H1 (cell line): ENCODE measurements around the gene CST7.
"Not testable (repeated sequence)": the region's sequence is repeated elsewhere in the genome, so short reads cannot be mapped to it uniquely, and the experiment has no call there.

ENCODE experiments used
- CTCF ChIP-seq, 3 experiments: IDR thresholded peaks; 1 replicate in 2 of 3; 2 replicates in 1 of 3; pipeline versions ENCODE4 v1.5.1 to v1.6.1; 2011; ENCODE audit warnings: low read length in 3 of 3, mild to moderate bottlenecking in 3 of 3, inconsistent platforms in 2 of 3, low read depth in 1 of 3, moderate library complexity in 1 of 3; ENCODE audit not compliant: insufficient read depth in 1 of 3; ENCODE audit errors: control extremely low read depth in 1 of 3
- EP300 ChIP-seq, 2 experiments: IDR thresholded peaks; 1 replicate in 1 of 2; 2 replicates in 1 of 2; pipeline ENCODE4 v1.6.1; 2011 to 2012; ENCODE audit warnings: low read depth in 2 of 2, low read length in 2 of 2, mild to moderate bottlenecking in 2 of 2, borderline replicate concordance in 1 of 2, inconsistent platforms in 1 of 2, moderate library complexity in 1 of 2
- EZH2 ChIP-seq: fragments of 200-600 bp; sonication (generic); IDR thresholded peaks from 2 replicates; pipeline ENCODE4 v1.7.1; 2012; ENCODE audit warnings: low read depth, mild to moderate bottlenecking, moderate library complexity, low read length, inconsistent platforms; ENCODE audit not compliant: severe bottlenecking
- MAX ChIP-seq: IDR thresholded peaks from 2 replicates; pipeline ENCODE4 v1.6.1; 2012; ENCODE audit warnings: inconsistent platforms
- POLR2AphosphoS5 ChIP-seq: IDR thresholded peaks from 2 replicates; pipeline ENCODE4 v1.6.1; 2011; ENCODE audit warnings: low read depth, low read length
- SAP30 ChIP-seq: fragments of 300-600 bp; sonication (generic); IDR thresholded peaks from 2 replicates; pipeline ENCODE4 v1.7.1; 2012; ENCODE audit warnings: low read length, moderate library complexity, mild to moderate bottlenecking, inconsistent platforms; ENCODE audit not compliant: insufficient read depth, insufficient replicate concordance
- ZNF274 ChIP-seq: IDR thresholded peaks from 2 replicates; pipeline ENCODE4 v1.7.0; 2012; ENCODE audit warnings: low read length, borderline replicate concordance; ENCODE audit errors: extremely low read depth

GRCh38 chr20:25001323-25001722 lies 52.3 kb downstream of the CST7 start:
- not testable (repeated sequence) for TF ChIP-seq CTCF (IDR thresholded peaks at IDR 0.05; ENCODE audit: control extremely low read depth in 1 of 3, insufficient read depth in 1 of 3, low read depth in 1 of 3, low read length in 3 of 3); ZNF274; SAP30; EP300 (IDR thresholded peaks at IDR 0.05; ENCODE audit: borderline replicate concordance in 1 of 2, low read depth in 2 of 2, low read length in 2 of 2); MAX; EZH2; POLR2AphosphoS5
